Cardiac muscle cell (in vitro differentiated cells and primary cell): ENCODE measurements around the gene AUP1. TPM values are rescaled to one million over a fixed set of nuclear protein-coding genes. Genes with fewer than 3 reads are reported as not detected.
"Not testable (repeated sequence)": the region's sequence is repeated elsewhere in the genome, so short reads cannot be mapped to it uniquely, and the experiment has no call there.

ENCODE experiments used
- DNase-seq, 2 donors: peaks; one replicate each; pipeline versions ENCODE4 v3.0.0 to v3.0.0-alpha.2; 2010 to 2017; ENCODE audit warnings: low read depth in 1 of 2, low spot score in 1 of 2
- H3K27ac ChIP-seq: fragments of 200-600 bp; sonication (generic); 2 replicates; pipeline ENCODE4 v1.5.1; 2016
- H3K27me3 ChIP-seq: fragments of 200-600 bp; sonication (generic); 2 replicates; pipeline ENCODE4 v1.6.0; 2016; ENCODE audit warnings: control low read depth
- H3K36me3 ChIP-seq: fragments of 200-600 bp; sonication (generic); 2 replicates; pipeline ENCODE4 v1.5.1; 2016; ENCODE audit warnings: control low read depth
- H3K4me1 ChIP-seq: fragments of 200-600 bp; sonication (generic); 2 replicates; pipeline ENCODE4 v1.8.1; 2017; ENCODE audit warnings: low read depth, mild to moderate bottlenecking, mixed run types
- H3K4me3 ChIP-seq: fragments of 200-600 bp; sonication (generic); 2 replicates; pipeline ENCODE4 v1.5.1; 2016; ENCODE audit warnings: mild to moderate bottlenecking
- H3K9me3 ChIP-seq: fragments of 200-600 bp; sonication (generic); 2 replicates; pipeline ENCODE4 v1.5.1; 2017; ENCODE audit warnings: low read depth, mild to moderate bottlenecking, control low read depth
- polyA plus RNA-seq: library from polyadenylated mRNA; unstranded; fragments of >200 nt; fragmentation: Nextera tagmentation; extraction: Ambion mirVana; gene quantifications from 2 replicates; pipeline ENCODE4 v1.2.1, GENCODE V29; 2016
- total RNA-seq: library from RNA; depleted of rRNA; stranded (reverse); fragments of >200 nt; gene quantifications from 2 replicates; pipeline ENCODE4 v1.2.3, GENCODE V29; 2016
- TF ChIP-seq, protein P1 (sequence below): IDR thresholded peaks from 2 replicates; pipeline ENCODE4 v1.5.1; 2012; ENCODE audit warnings: low read depth, mild to moderate bottlenecking, low read length

Gene AUP1
- total and polyA plus RNA-seq, 2 experiments from 2014 or later, result 105 to 122 TPM

DNA sequence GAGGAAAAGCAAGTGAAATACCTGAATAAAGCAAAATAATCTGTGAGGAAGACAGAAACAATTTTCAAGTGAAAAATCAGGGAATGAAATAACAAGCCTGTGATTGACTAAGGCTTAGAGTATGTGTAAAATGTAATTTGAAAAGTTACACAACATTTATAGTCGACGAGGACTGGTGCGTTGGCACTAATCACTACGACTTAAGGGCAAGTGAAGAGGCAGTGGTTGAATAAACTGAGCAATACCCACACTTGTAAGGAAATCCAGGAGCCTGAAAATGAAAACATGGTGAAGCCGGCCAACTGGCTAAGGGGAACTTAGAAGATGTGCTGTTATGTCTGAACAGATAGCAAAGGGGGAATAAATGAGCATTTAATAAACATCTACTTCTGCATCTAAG is 38.4 kb upstream of the AUP1 start:
- Histone ChIP-seq H3K4me3 (no peak overlapping the region), H3K36me3 (no peaks in the 10 kb centered on the region), H3K9me3 (no peaks in the 10 kb centered on the region), H3K27me3 (peaks cover 45% of the 10 kb centered on the region), H3K4me1 (no peaks in the 10 kb centered on the region), H3K27ac (no peak overlapping the region)
- TF ChIP-seq, protein P1, sequence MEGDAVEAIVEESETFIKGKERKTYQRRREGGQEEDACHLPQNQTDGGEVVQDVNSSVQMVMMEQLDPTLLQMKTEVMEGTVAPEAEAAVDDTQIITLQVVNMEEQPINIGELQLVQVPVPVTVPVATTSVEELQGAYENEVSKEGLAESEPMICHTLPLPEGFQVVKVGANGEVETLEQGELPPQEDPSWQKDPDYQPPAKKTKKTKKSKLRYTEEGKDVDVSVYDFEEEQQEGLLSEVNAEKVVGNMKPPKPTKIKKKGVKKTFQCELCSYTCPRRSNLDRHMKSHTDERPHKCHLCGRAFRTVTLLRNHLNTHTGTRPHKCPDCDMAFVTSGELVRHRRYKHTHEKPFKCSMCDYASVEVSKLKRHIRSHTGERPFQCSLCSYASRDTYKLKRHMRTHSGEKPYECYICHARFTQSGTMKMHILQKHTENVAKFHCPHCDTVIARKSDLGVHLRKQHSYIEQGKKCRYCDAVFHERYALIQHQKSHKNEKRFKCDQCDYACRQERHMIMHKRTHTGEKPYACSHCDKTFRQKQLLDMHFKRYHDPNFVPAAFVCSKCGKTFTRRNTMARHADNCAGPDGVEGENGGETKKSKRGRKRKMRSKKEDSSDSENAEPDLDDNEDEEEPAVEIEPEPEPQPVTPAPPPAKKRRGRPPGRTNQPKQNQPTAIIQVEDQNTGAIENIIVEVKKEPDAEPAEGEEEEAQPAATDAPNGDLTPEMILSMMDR, result no peak
- peak in 1 of 2 donors; percentile 87 for DNase-seq

DNA sequence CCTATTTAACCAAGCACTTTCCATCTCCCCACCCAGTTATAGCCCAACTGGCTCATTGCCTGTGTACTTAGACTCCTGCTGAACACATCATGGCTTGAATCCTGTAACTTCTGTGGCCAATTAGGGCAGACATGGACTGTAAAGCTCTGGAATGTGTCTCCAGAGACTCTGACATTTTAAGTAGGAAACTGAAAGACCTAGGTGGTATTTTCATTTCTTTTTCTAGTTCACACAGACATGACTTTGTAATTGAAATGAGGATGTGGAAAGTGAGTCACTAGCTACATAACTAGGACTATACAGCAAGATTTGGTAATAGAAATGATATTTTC is 37.2 kb upstream of the AUP1 start:
- H3K27ac ChIP-seq, result no peak overlapping the region
- no peaks in the 10 kb centered on the region for H3K4me1 ChIP-seq

GRCh38 chr2:74566076-74566753 is 36.7 kb upstream of the AUP1 start:
- Histone ChIP-seq H3K27ac (no peak overlapping the region), H3K4me1 (no peaks in the 10 kb centered on the region), H3K36me3 (no peaks in the 10 kb centered on the region), H3K27me3 (peaks cover 61% of the 10 kb centered on the region), H3K9me3 (no peaks in the 10 kb centered on the region), H3K4me3 (no peak overlapping the region)
- DNase-seq, result no peak
- TF ChIP-seq, protein P1, result no peak

More for the DNA sequence above, 37.2 kb upstream of the AUP1 start:
- Histone ChIP-seq H3K4me3 (no peak overlapping the region), H3K27me3 (peaks cover 56% of the 10 kb centered on the region), H3K36me3 (no peaks in the 10 kb centered on the region), H3K9me3 (no peaks in the 10 kb centered on the region)
- peak in 1 of 2 donors; percentile 89 for DNase-seq
- TF ChIP-seq, protein P1, result no peak

DNA sequence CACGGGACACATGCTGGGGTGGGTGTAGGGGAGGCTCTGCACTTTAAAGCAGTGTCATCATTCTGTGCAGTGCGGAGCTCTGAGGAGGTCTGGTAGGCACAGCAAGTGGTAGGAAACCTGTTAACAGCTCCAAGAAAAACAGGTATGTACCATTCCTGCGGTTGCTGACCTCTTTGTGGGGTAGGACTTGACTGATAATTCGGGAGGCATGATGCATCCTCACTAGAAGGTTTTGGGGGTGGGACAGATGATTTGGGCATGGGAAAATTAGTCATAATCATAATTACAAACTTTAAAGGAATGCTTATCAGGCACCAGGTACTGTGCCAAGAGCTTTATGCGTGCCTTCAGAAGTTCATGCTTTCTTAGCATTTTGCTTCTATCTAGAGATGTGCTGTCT is 34.7 kb upstream of the AUP1 start:
- Histone ChIP-seq H3K27ac (no peak overlapping the region), H3K36me3 (no peaks in the 10 kb centered on the region), H3K9me3 (no peaks in the 10 kb centered on the region), H3K27me3 (peaks cover 73% of the 10 kb centered on the region), H3K4me3 (no peak overlapping the region), H3K4me1 (no peaks in the 10 kb centered on the region)
- TF ChIP-seq, protein P1, result no peak
- peak in 1 of 2 donors; percentile 67 for DNase-seq

DNA sequence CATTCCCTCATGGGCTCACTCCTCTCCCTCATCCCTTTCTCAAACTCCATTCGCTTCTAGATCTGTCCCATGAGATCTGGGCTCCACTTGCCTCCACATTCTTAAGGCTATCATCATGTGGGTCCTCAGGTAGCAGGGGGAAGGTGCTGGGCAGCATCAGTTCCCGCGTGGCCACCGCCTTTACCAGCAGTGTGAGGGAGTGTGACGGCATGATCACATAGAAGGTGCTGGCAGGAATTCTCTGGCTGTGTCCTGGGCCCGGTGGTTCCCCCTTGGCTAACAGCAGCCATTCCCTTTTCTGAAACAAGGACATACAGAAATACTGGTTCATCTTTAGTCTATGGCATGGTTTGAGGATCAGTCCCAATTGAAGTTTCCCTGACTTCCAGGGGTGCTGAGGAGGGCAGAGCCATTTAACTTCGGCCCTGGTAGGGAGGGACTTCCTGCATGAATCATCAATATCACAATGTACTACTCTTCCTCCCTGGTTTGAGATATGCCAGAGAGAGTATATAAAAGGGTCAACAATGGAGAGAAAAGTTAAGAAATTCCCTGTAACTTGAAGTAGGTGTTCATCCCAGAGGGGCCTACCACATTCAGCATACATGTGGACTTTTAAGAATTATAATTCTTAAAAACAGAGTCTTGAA is 32.7 kb upstream of the AUP1 start:
- no peaks in the 10 kb centered on the region for H3K36me3 ChIP-seq
- peaks cover 57% of the 10 kb centered on the region for H3K27me3 ChIP-seq
- no peaks in the 10 kb centered on the region for H3K9me3 ChIP-seq
- no peak for DNase-seq
- H3K4me3 ChIP-seq, result no peak overlapping the region
- TF ChIP-seq, protein P1, result no peak
- H3K4me1 ChIP-seq, result no peaks in the 10 kb centered on the region
- H3K27ac ChIP-seq, result no peak overlapping the region

- not testable (repeated sequence) for DNase-seq, H3K4me1 ChIP-seq, H3K36me3 ChIP-seq, H3K4me3 ChIP-seq, H3K27ac ChIP-seq, H3K9me3 ChIP-seq
- H3K27me3 ChIP-seq, result peaks cover 49% of the 10 kb centered on the region
Measured at GRCh38 chr2:74561022-74561421, 31.5 kb upstream of the AUP1 start.
